Muscle layer of colon (tissue), 2 donors: Measurements from ENCODE around the gene C7orf33.
"Not testable (repeated sequence)": the region's sequence is repeated elsewhere in the genome, so short reads cannot be mapped to it uniquely, and the experiment has no call there.

Experiments used
- H3K27ac ChIP-seq: one replicate; pipeline ENCODE4 v1.7.0; 2013; ENCODE audit warnings: low read depth, mild to moderate bottlenecking, low read length, moderate library complexity
- H3K27me3 ChIP-seq, 2 donors: one replicate each; pipeline ENCODE4 v1.7.0; 2013; ENCODE audit warnings: low read length in 2 of 2, mild to moderate bottlenecking in 2 of 2; ENCODE audit not compliant: insufficient read depth in 2 of 2, control insufficient read depth in 1 of 2
- H3K36me3 ChIP-seq: one replicate; pipeline ENCODE4 v1.7.0; 2013; ENCODE audit warnings: mild to moderate bottlenecking, low read length; ENCODE audit not compliant: insufficient read depth
- H3K4me1 ChIP-seq: one replicate; pipeline ENCODE4 v1.7.0; 2013; ENCODE audit warnings: mild to moderate bottlenecking, low read length; ENCODE audit not compliant: insufficient read depth
- H3K4me3 ChIP-seq, 2 donors: one replicate each; pipeline ENCODE4 v1.7.0; 2013; ENCODE audit warnings: low read length in 2 of 2, low read depth in 1 of 2, mild to moderate bottlenecking in 1 of 2, moderate library complexity in 1 of 2
- H3K9ac ChIP-seq: one replicate; pipeline ENCODE4 v1.7.0; 2013; ENCODE audit warnings: low read length
- H3K9me3 ChIP-seq: one replicate; pipeline ENCODE4 v1.7.0; 2013; ENCODE audit warnings: mild to moderate bottlenecking, low read length
- donor health status: abdominal sarcoma.
- donor health status: Adenocarcinoma of cecum.

The C7orf33 gene

GRCh38 chr7:148584154-148584827, 6.3 kb upstream of the C7orf33 start:
- Histone ChIP-seq H3K27ac (no peak overlapping the region), H3K9me3 (no peaks in the 10 kb centered on the region), H3K9ac (no peak overlapping the region)

DNA sequence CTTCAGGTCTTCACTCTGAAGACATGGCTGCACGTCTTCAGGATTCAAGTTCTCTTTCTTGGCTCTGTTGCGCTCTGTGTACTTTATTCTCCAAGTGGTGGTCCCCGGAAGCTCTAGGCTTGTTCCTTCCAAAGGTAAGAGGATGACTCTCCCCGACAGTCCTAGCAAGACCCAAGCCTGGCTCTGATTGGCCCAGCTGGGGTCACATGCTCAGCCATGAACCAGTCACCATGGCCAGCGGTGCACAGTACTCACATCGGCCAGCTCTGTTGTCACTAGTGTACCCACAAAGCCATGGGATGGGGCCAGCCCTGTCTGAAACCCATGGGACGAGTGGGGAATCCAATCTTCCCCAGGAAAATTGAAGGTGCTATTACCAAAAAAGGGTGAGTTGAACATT, 5.2 kb upstream of the C7orf33 start:
- H3K4me1 ChIP-seq: no peaks in the 10 kb centered on the region
- no peaks in the 10 kb centered on the region for H3K36me3 ChIP-seq
- no peak overlapping the region for H3K4me3 ChIP-seq
- no peak overlapping the region for H3K9ac ChIP-seq
- no peaks in the 10 kb centered on the region for H3K9me3 ChIP-seq
- H3K27ac ChIP-seq: no peak overlapping the region
- no peaks in the 10 kb centered on the region for H3K27me3 ChIP-seq

More at GRCh38 chr7:148584154-148584827, 6.3 kb upstream of the C7orf33 start:
- no peaks in the 10 kb centered on the region for H3K4me1 ChIP-seq
- H3K36me3 ChIP-seq: no peaks in the 10 kb centered on the region
- H3K4me3 ChIP-seq: no peak overlapping the region
- no peaks in the 10 kb centered on the region for H3K27me3 ChIP-seq

GRCh38 chr7:148587076-148587475, 3.5 kb upstream of the C7orf33 start:
- no peak overlapping the region for H3K27ac ChIP-seq
- no peaks in the 10 kb centered on the region for H3K4me1 ChIP-seq
- H3K36me3 ChIP-seq: no peaks in the 10 kb centered on the region
- H3K9ac ChIP-seq: no peak overlapping the region
- H3K9me3 ChIP-seq: no peaks in the 10 kb centered on the region
- no peak overlapping the region for H3K4me3 ChIP-seq
- no peaks in the 10 kb centered on the region for H3K27me3 ChIP-seq

GRCh38 chr7:148588168-148588567, 2.4 kb upstream of the C7orf33 start:
- no peaks in the 10 kb centered on the region for H3K9me3 ChIP-seq
- no peak overlapping the region for H3K9ac ChIP-seq
- H3K4me1 ChIP-seq: no peaks in the 10 kb centered on the region
- H3K27me3 ChIP-seq: no peaks in the 10 kb centered on the region
- H3K27ac ChIP-seq: no peak overlapping the region
- no peaks in the 10 kb centered on the region for H3K36me3 ChIP-seq
- H3K4me3 ChIP-seq: no peak overlapping the region

GRCh38 chr7:148588670-148589131, 1.9 kb upstream of the C7orf33 start:
- H3K9me3 ChIP-seq: no peaks in the 10 kb centered on the region
- no peak overlapping the region for H3K27ac ChIP-seq
- no peak overlapping the region for H3K4me3 ChIP-seq
- no peaks in the 10 kb centered on the region for H3K36me3 ChIP-seq
- no peaks in the 10 kb centered on the region for H3K27me3 ChIP-seq
- H3K9ac ChIP-seq: no peak overlapping the region
- H3K4me1 ChIP-seq: no peaks in the 10 kb centered on the region

DNA sequence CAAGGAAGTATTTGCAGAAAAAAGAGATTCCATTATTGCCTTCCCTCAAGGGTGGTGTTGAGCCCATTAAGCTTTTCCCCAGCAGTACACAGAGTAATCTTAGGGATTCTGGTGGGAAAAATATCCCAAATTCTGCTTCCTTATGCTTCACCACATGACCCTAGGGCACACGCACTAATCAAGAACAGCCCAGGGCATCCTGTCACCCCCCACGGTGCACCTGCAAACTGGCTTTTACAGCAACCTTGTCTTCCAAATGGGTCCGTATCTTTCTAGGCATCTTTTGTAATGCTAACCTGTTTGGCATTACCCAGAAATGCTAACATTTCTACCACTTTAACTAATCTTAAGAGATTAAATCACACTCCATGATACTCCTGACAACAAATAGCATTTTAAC, 926 bp upstream of the C7orf33 start:
- Histone ChIP-seq H3K9me3 (no peaks in the 10 kb centered on the region), H3K27ac (no peak overlapping the region), H3K9ac (no peak overlapping the region), H3K4me1 (no peaks in the 10 kb centered on the region), H3K36me3 (no peaks in the 10 kb centered on the region), H3K4me3 (no peak overlapping the region), H3K27me3 (no peaks in the 10 kb centered on the region)

- H3K27me3 ChIP-seq, H3K36me3 ChIP-seq, H3K4me3 ChIP-seq, H3K9me3 ChIP-seq, H3K9ac ChIP-seq, H3K27ac ChIP-seq, H3K4me1 ChIP-seq: not testable (repeated sequence)
Observed at GRCh38 chr7:148596354-148596753, 5.8 kb downstream of the C7orf33 start.

- H3K27ac ChIP-seq: no peak overlapping the region
Observed at GRCh38 chr7:148598351-148598750, 7.8 kb downstream of the C7orf33 start.

DNA sequence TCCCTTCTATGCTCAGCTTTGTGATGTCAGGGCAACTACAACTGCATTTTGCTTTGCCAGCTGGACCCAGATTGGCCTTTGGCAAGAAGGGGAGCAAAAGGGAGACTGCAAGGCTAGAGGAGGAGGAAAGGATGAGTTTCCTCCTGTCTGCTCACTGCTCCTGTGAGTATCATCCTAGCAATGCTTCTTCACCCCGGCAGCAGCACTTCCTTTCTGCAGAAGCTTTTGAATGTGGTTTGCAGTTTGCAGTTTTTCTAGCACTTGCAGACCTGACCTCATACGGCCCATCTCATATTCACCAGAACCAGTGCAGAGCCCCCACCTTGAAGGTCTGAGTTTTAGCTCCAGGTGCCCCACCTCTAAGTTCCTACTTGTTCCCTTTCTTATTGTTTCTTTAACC, 14.8 kb downstream of the C7orf33 start:
- H3K27me3 ChIP-seq: no peaks in the 10 kb centered on the region
- H3K27ac ChIP-seq: no peak overlapping the region
- no peaks in the 10 kb centered on the region for H3K9me3 ChIP-seq
- H3K36me3 ChIP-seq: no peaks in the 10 kb centered on the region
- H3K4me3 ChIP-seq: no peak overlapping the region
- H3K9ac ChIP-seq: no peak overlapping the region
- peaks cover 8% of the 10 kb centered on the region for H3K4me1 ChIP-seq

More at GRCh38 chr7:148598351-148598750, 7.8 kb downstream of the C7orf33 start:
- Histone ChIP-seq H3K4me1 (no peaks in the 10 kb centered on the region), H3K9me3 (no peaks in the 10 kb centered on the region), H3K27me3 (no peaks in the 10 kb centered on the region), H3K9ac (no peak overlapping the region), H3K4me3 (no peak overlapping the region), H3K36me3 (no peaks in the 10 kb centered on the region)

DNA sequence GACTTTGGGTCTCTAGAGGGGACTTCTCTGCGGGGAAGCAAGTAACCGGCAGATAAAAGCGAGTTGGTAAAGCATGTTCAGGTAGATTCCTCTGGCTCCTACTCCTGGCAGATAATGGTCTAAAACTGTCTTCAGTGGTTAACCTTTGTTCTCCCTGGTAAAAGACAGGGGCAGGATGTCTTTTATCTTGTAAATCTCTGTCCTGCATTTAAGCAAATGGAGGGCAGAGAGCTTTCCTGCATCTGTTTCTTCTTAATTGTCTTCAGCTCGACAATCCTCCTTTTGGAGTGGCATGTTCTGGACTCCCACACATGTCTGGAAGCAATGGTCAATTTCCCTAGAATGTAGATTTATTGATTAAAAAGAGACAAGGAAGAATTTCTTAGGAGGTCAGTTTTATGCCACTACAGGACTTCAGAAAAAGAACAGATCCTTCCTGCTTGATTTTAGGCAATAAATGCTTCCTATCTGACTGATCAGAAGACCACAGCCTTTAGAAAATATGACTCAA, 16.6 kb downstream of the C7orf33 start:
- Histone ChIP-seq H3K4me1 (peaks cover 8% of the 10 kb centered on the region), H3K9me3 (no peaks in the 10 kb centered on the region), H3K4me3 (no peak overlapping the region), H3K9ac (no peak overlapping the region), H3K27me3 (no peaks in the 10 kb centered on the region), H3K36me3 (no peaks in the 10 kb centered on the region), H3K27ac (no peak overlapping the region)

GRCh38 chr7:148609045-148609725, 18.6 kb downstream of the C7orf33 start:
- Histone ChIP-seq H3K27me3 (no peaks in the 10 kb centered on the region), H3K36me3 (no peaks in the 10 kb centered on the region), H3K9me3 (no peaks in the 10 kb centered on the region), H3K4me1 (peaks cover 8% of the 10 kb centered on the region), H3K9ac (no peak overlapping the region), H3K4me3 (no peak overlapping the region), H3K27ac (no peak overlapping the region)
